NCI-H510A treated with DMSO at 0.1 percent for 48 hours (cell line): ENCODE results near the gene FMN1.
A peak's percentile ranks its signal among the peaks of the same experiment; 100 is the strongest.

Experiments
- DNase-seq: peaks from one replicate; lab custom pipeline; 2025; lab: John Stamatoyannopoulos, UW

The FMN1 gene

DNA sequence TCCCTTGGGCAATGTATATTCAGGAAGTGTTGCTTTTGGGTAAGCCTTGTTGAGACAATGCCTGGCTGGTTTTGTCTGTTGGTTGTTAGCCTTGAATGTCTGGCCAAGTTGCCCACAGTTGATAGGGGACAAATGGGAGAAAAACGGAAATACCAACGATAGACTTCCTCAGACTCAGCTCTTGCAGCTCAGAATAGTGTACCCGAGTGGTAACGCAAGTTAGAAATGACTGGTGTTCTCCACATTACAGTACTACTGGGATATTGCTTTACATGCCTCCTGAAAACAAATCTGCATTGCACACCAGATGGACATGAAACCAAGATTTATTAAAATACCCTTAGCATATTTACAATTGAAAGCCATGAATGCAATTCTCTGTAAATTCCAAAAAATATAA lies 429.3 kb downstream of the FMN1 start:
- no peak for DNase-seq

DNA sequence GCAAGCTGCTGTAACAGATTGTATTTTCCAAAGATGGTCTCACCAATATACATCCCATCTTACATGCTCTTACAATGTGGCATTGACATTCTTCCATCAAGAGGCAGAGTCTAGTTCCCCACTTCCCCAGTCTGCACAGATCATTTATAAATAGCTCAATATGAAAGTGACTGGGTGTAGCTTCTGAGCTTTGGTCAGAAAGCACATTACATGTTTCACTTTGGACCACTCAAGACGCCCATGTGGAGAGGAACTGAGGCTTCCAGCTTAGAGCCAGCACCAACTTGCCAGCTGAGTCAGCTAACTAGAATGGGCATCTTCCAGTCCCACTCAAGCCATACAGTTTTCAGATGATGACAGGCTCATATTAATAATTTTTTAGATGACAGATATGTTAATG lies 431.2 kb downstream of the FMN1 start:
- DNase-seq: no peak

- no peak for DNase-seq
These were observed 437.1 kb downstream of the FMN1 start for GRCh38 chr15:32757426-32757825.

DNA sequence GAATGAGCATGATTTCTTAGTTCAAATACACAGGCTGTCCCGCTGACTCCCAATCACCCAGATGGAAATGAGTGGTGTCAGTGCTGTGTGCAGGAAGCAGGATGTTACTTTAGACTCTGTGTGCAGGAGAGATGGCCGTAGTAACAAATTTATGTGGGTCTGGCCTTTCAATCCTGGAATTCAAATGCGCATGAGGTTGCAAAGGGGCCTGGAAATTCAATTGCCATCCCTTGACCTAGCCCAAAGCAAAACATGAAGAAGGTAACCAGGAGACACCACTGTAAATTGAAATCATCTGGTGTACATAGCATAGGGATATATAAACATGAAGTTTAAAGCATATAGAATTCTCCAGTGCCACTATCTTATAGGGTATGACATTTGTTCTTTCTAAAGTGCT lies 443.5 kb downstream of the FMN1 start:
- DNase-seq: no peak

GRCh38 chr15:32747921-32748342 lies 446.6 kb downstream of the FMN1 start:
- no peak for DNase-seq

- no peak for DNase-seq
These were observed 448.2 kb downstream of the FMN1 start for GRCh38 chr15:32746116-32746857.

- no peak for DNase-seq
These were observed 450.9 kb downstream of the FMN1 start for GRCh38 chr15:32743411-32744140.

DNA sequence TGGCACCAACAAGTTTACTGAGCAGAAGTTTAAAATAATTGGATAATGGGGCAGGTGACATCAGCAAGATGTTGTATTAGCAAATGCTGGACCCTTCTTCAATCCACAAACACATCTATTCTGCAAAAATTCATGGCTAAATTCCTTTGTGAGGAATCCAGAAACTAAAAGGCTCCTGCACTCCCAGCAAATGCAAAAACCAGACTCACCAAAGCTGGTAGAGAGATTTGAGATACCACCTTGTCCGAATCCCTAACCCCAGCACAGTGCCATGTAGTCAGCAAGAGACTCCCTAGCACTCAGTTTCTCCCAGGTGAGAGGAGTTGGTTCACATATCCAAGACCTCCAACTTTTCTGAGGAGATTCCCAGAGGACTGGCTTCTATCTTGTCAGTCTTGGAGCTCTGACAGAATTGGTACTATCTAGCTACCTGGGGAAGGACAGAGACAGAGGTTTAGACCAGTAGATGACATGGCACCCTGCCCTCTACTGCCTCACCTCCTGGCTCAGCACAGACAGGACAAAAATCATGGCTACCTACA lies 454.9 kb downstream of the FMN1 start:
- DNase-seq: no peak

- no peak for DNase-seq
These were observed 455.8 kb downstream of the FMN1 start for GRCh38 chr15:32738666-32739065.

DNA sequence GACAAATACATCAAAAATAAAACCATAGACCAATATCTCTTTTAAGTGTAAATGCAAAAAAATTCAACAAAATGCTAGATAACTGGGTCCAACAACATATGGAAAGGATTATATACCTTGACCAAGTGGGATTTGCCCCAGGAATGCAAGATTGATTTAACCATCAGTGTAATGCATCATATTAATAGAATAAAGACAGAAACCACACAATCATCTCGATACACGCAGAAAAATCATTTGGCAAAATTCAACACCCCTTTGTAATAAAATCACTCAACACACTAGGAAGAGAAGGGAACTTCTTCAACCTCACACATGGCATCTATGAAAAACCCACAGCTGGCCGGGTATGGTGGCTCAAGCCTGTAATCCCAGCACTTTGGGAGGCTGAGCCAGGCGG lies 457.2 kb downstream of the FMN1 start:
- DNase-seq: no peak

DNA sequence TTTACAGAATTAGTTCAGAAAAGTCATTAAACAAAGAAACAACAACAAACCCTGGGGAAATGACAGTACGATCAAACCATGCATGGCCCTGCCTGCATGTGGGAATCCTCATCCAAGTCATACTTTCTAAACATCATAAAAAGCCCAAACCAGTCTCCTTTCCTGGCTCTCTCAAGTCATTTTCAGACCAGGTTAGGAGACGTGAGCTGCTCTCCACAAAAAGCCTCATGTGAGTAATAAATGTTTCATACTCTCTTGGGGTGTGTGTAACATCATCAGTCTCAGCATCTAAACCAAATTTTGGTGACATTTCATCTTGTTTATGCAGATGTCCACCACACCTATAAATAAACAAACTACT lies 457.8 kb downstream of the FMN1 start:
- DNase-seq: no peak

GRCh38 chr15:32735989-32736700 lies 458.4 kb downstream of the FMN1 start:
- DNase-seq: no peak

- no peak for DNase-seq
These were observed 461.2 kb downstream of the FMN1 start for GRCh38 chr15:32733281-32733680.

- no peak for DNase-seq
These were observed 461.8 kb downstream of the FMN1 start for GRCh38 chr15:32732574-32733157.

DNA sequence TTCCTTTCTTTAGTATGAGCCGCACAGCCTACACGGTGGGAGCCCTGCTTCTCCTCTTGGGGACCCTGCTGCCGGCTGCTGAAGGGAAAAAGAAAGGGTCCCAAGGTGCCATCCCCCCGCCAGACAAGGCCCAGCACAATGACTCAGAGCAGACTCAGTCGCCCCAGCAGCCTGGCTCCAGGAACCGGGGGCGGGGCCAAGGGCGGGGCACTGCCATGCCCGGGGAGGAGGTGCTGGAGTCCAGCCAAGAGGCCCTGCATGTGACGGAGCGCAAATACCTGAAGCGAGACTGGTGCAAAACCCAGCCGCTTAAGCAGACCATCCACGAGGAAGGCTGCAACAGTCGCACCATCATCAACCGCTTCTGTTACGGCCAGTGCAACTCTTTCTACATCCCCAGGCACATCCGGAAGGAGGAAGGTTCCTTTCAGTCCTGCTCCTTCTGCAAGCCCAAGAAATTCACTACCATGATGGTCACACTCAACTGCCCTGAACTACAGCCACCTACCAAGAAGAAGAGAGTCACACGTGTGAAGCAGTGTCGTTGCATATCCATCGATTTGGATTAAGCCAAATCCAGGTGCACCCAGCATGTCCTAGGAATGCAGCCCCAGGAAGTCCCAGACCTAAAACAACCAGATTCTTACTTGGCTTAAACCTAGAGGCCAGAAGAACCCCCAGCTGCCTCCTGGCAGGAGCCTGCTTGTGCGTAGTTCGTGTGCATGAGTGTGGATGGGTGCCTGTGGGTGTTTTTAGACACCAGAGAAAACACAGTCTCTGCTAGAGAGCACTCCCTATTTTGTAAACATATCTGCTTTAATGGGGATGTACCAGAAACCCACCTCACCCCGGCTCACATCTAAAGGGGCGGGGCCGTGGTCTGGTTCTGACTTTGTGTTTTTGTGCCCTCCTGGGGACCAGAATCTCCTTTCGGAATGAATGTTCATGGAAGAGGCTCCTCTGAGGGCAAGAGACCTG lies 463.5 kb downstream of the FMN1 start:
- peak; percentile 3 for DNase-seq

GRCh38 chr15:32729700-32730395 lies 464.7 kb downstream of the FMN1 start:
- no peak for DNase-seq

DNA sequence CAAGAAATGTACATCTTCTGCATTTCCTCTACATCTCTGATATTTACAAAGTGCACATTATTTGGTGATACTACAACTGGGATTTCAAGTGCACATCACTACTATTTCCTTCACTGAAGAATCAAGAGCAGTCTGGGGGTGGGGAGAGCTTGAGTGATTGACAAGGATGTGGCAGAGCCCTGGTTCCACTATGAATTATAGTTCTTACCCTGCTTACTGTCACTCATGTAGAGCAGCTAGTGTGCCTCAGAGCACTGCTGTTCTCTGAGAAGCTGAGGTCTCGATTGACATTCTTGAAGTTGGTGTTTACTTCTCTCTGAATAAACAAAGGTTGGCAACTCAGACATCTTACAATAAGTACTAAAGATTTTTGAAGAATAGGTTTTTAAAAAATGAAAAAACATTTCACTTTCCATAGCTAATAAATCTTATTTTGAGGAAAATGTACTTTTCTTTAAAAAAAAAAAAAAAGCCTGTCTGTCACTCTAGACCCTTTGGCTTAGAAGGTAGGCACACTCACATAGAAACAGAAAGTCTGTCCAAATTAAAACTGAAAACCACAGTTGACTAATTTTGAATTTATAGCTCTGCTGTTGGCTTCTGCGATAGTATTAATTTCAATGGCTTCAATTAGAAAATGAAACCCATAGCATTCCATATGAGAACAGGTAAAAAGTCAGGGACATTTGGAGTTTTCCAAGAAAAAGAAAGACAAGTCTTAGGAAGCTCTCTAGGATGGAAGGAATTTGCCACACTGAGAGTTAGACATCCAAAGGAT lies 471.2 kb downstream of the FMN1 start:
- no peak for DNase-seq

DNA sequence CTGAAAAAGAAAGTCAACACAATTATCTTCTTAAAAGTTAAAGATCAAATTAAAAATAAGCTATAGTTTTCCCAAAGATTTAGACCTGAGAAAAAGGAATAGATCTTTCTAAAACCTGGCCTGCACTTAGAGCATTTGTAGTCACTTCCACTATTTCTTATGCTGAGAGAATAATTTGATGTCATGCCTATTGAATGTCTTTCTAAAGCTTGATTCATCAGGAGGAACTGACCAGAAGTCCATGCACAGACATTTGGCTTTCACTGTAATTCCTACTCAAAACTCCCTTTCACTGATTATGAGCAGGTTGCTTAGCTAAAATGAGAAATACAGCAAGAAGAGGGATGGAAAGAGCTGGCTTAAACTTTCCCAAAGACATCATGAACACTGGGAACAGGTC lies 472.4 kb downstream of the FMN1 start:
- no peak for DNase-seq

DNA sequence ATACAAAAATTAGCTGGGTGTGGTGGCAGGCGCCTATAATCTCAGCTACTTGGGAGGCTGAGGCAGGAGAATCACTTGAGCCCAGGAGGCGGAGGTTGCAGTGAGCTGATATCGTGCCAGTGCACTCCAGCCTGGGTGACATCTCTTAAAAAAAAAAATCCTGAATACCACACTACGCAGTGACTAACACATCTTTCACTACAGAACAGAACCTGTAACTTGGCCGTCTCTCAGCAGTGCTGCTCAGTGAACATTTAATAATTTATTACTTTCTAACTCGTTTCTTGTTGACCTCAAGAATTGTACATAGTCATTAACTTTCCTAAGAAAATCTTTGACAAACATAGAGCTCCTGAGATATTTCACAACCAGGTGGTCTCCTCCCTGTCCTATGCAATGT lies 472.9 kb downstream of the FMN1 start:
- no peak for DNase-seq
